H1 (cell line): ENCODE data around the gene TLX1. TPM values are rescaled to one million over a fixed set of nuclear protein-coding genes. Genes with fewer than 3 reads are reported as not detected.

Experiments used
- BACH1 ChIP-seq: IDR thresholded peaks from 2 replicates; pipeline ENCODE4 v1.6.1; 2012; ENCODE audit warnings: low read length, improper control_type of control experiment
- GABPA ChIP-seq: IDR thresholded peaks from 2 replicates; pipeline ENCODE4 v1.6.1; 2011; ENCODE audit warnings: mild to moderate bottlenecking, low read length, moderate library complexity, borderline replicate concordance; ENCODE audit not compliant: insufficient read depth
- KDM5A ChIP-seq: fragments of 200-600 bp; IDR thresholded peaks from 2 replicates; pipeline ENCODE4 v1.7.1; 2012; ENCODE audit warnings: mild to moderate bottlenecking, low read length, inconsistent platforms, mixed read lengths
- NANOG ChIP-seq: IDR thresholded peaks from 2 replicates; pipeline ENCODE4 v1.6.1; 2011; ENCODE audit warnings: low read length, low read depth, mild to moderate bottlenecking, inconsistent platforms; ENCODE audit not compliant: insufficient read depth, poor library complexity, severe bottlenecking
- PHF8 ChIP-seq: fragments of 200-600 bp; sonication (generic); conservative IDR thresholded peaks from 2 replicates; pipeline ENCODE4 v1.7.1; 2012; ENCODE audit warnings: low read depth, mild to moderate bottlenecking, inconsistent platforms, low read length, moderate library complexity
- RNF2 ChIP-seq: fragments of 200-900, 300-1000 bp; sonication (generic); IDR thresholded peaks from 2 replicates; pipeline ENCODE4 v1.7.1; 2016; ENCODE audit warnings: borderline replicate concordance, low read depth, mild to moderate bottlenecking, antibody characterized with exemption, low read length; ENCODE audit not compliant: poor library complexity, severe bottlenecking; ENCODE audit errors: missing control alignments
- SUZ12 ChIP-seq: fragments of 200-600 bp; sonication (generic); IDR thresholded peaks from 2 replicates; pipeline ENCODE4 v1.6.1; 2012; ENCODE audit warnings: mild to moderate bottlenecking, inconsistent platforms, low read length, moderate library complexity, mixed read lengths
- polyA plus RNA-seq, 7 experiments: library from polyadenylated mRNA; depleted of rRNA in 3 of 7; stranded (reverse) in 5 of 7; unstranded in 2 of 7; fragments of >200 nt in 5 of 7; fragments of 200-250 nt in 2 of 7; gene quantifications; 1 replicate in 5 of 7; 2 replicates in 1 of 7; 4 replicates in 1 of 7; pipeline versions ENCODE4 v1.2.1 to v1.2.3, GENCODE V29; 2011 to 2013; ENCODE audit warnings: missing spikeins in 2 of 7, mixed read lengths in 2 of 7
- total RNA-seq: library from RNA; stranded (reverse); fragmentation: NEBNext Ultra II Directional; extraction: Animal tissue kit (Norgen Biotek cat#: 25700); gene quantifications from 2 replicates; pipeline ENCODE4 v1.2.1, GENCODE V29; 2021
- TF ChIP-seq, protein P1 (sequence below): fragments of 300-600 bp; sonication (generic); IDR thresholded peaks from 2 replicates; pipeline ENCODE4 v1.7.1; 2012; ENCODE audit warnings: low read length, moderate library complexity, mild to moderate bottlenecking, inconsistent platforms; ENCODE audit not compliant: insufficient replicate concordance

TLX1 gene
- total and polyA plus RNA-seq, 2 of the 8 experiments (the other 6 are each of a cell fraction or from before 2014, with no cell fraction given), result not detected

DNA sequence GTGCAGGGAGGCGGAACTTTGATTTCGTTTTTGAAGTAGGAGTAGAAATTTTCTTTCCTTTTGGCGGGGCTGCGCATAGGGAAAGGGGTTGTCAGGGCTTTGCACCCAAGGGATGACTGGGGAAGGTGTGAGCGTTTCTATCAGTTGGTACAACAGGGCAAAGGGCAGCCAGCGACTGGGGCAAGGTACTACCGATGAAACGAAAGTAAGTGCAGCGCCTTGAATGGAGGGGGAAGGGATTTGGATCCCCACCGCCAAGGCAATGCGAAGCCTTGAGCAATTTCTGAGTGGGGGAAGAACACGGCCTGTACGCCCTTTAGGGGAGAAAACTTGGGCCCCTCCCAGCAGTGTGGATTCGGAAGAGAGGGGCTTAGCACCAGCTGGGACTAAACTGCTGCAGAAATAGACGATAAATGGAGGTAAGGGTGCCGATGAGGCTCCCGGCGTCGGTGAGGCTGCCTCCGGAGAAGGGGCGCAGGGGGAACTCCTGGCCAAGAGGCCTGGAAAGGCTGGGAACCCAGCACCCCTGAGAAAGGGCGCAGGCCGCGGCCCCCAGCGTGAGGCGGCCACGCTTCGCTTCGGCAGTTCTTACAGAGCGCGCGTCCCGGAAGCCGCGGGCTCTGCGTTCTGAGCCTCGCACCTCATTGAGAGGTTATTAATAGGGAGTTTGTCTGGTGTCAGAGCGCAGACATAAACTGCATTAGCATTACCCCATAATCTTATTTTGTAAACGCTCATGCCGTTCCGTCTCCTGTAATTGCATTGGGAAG, 10.0 kb upstream of the TLX1 start (continued):
- TF ChIP-seq, protein P1, sequence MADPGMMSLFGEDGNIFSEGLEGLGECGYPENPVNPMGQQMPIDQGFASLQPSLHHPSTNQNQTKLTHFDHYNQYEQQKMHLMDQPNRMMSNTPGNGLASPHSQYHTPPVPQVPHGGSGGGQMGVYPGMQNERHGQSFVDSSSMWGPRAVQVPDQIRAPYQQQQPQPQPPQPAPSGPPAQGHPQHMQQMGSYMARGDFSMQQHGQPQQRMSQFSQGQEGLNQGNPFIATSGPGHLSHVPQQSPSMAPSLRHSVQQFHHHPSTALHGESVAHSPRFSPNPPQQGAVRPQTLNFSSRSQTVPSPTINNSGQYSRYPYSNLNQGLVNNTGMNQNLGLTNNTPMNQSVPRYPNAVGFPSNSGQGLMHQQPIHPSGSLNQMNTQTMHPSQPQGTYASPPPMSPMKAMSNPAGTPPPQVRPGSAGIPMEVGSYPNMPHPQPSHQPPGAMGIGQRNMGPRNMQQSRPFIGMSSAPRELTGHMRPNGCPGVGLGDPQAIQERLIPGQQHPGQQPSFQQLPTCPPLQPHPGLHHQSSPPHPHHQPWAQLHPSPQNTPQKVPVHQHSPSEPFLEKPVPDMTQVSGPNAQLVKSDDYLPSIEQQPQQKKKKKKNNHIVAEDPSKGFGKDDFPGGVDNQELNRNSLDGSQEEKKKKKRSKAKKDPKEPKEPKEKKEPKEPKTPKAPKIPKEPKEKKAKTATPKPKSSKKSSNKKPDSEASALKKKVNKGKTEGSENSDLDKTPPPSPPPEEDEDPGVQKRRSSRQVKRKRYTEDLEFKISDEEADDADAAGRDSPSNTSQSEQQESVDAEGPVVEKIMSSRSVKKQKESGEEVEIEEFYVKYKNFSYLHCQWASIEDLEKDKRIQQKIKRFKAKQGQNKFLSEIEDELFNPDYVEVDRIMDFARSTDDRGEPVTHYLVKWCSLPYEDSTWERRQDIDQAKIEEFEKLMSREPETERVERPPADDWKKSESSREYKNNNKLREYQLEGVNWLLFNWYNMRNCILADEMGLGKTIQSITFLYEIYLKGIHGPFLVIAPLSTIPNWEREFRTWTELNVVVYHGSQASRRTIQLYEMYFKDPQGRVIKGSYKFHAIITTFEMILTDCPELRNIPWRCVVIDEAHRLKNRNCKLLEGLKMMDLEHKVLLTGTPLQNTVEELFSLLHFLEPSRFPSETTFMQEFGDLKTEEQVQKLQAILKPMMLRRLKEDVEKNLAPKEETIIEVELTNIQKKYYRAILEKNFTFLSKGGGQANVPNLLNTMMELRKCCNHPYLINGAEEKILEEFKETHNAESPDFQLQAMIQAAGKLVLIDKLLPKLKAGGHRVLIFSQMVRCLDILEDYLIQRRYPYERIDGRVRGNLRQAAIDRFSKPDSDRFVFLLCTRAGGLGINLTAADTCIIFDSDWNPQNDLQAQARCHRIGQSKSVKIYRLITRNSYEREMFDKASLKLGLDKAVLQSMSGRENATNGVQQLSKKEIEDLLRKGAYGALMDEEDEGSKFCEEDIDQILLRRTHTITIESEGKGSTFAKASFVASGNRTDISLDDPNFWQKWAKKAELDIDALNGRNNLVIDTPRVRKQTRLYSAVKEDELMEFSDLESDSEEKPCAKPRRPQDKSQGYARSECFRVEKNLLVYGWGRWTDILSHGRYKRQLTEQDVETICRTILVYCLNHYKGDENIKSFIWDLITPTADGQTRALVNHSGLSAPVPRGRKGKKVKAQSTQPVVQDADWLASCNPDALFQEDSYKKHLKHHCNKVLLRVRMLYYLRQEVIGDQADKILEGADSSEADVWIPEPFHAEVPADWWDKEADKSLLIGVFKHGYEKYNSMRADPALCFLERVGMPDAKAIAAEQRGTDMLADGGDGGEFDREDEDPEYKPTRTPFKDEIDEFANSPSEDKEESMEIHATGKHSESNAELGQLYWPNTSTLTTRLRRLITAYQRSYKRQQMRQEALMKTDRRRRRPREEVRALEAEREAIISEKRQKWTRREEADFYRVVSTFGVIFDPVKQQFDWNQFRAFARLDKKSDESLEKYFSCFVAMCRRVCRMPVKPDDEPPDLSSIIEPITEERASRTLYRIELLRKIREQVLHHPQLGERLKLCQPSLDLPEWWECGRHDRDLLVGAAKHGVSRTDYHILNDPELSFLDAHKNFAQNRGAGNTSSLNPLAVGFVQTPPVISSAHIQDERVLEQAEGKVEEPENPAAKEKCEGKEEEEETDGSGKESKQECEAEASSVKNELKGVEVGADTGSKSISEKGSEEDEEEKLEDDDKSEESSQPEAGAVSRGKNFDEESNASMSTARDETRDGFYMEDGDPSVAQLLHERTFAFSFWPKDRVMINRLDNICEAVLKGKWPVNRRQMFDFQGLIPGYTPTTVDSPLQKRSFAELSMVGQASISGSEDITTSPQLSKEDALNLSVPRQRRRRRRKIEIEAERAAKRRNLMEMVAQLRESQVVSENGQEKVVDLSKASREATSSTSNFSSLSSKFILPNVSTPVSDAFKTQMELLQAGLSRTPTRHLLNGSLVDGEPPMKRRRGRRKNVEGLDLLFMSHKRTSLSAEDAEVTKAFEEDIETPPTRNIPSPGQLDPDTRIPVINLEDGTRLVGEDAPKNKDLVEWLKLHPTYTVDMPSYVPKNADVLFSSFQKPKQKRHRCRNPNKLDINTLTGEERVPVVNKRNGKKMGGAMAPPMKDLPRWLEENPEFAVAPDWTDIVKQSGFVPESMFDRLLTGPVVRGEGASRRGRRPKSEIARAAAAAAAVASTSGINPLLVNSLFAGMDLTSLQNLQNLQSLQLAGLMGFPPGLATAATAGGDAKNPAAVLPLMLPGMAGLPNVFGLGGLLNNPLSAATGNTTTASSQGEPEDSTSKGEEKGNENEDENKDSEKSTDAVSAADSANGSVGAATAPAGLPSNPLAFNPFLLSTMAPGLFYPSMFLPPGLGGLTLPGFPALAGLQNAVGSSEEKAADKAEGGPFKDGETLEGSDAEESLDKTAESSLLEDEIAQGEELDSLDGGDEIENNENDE, result no peak
- peak; percentile 92 for TF ChIP-seq RNF2
- no peak for TF ChIP-seq NANOG
- peak; percentile 97 for TF ChIP-seq SUZ12
- TF ChIP-seq PHF8, result no peak
- TF ChIP-seq BACH1, result no peak
- no peak for TF ChIP-seq GABPA
- no peak for TF ChIP-seq KDM5A
